IPS-15b (cell line): Measurements from ENCODE around the gene SRPK3.

Experiments
- H3K27me3 ChIP-seq: one replicate; pipeline ENCODE4 v1.6.1; 2013; ENCODE audit warnings: low read length; ENCODE audit not compliant: control insufficient read depth, insufficient read depth
- H3K36me3 ChIP-seq: one replicate; pipeline ENCODE4 v1.6.1; 2013; ENCODE audit warnings: low read length; ENCODE audit not compliant: control insufficient read depth, insufficient read depth
- H3K4me1 ChIP-seq: one replicate; pipeline ENCODE4 v1.6.1; 2013; ENCODE audit warnings: mild to moderate bottlenecking, low read length; ENCODE audit not compliant: control insufficient read depth, insufficient read depth
- H3K4me3 ChIP-seq: one replicate; pipeline ENCODE4 v1.5.1; 2013; ENCODE audit warnings: low read depth, low read length
- H3K9ac ChIP-seq: one replicate; pipeline ENCODE4 v1.6.1; 2013; ENCODE audit warnings: low read depth, mild to moderate bottlenecking, low read length
- H3K9me3 ChIP-seq: one replicate; pipeline ENCODE4 v1.6.1; 2013; ENCODE audit warnings: mild to moderate bottlenecking, low read length; ENCODE audit not compliant: control insufficient read depth, insufficient read depth

SRPK3 gene

GRCh38 chrX:153767674-153768055 lies 13.2 kb upstream of the SRPK3 start:
- no peaks in the 10 kb centered on the region for H3K27me3 ChIP-seq
- no peak overlapping the region for H3K4me3 ChIP-seq
- no peak overlapping the region for H3K9ac ChIP-seq
- peaks cover 5% of the 10 kb centered on the region for H3K9me3 ChIP-seq
- H3K36me3 ChIP-seq, result no peaks in the 10 kb centered on the region
- no peaks in the 10 kb centered on the region for H3K4me1 ChIP-seq

GRCh38 chrX:153768311-153769157 lies 12.3 kb upstream of the SRPK3 start:
- Histone ChIP-seq H3K4me3 (no peak overlapping the region), H3K27me3 (no peaks in the 10 kb centered on the region), H3K36me3 (no peaks in the 10 kb centered on the region), H3K4me1 (no peaks in the 10 kb centered on the region), H3K9ac (no peak overlapping the region), H3K9me3 (no peaks in the 10 kb centered on the region)

- no peak overlapping the region for H3K9ac ChIP-seq
- H3K4me3 ChIP-seq, result no peak overlapping the region
- no peaks in the 10 kb centered on the region for H3K9me3 ChIP-seq
- H3K27me3 ChIP-seq, result no peaks in the 10 kb centered on the region
- H3K36me3 ChIP-seq, result no peaks in the 10 kb centered on the region
- no peaks in the 10 kb centered on the region for H3K4me1 ChIP-seq
These were observed 11.5 kb upstream of the SRPK3 start for GRCh38 chrX:153769158-153769864.

GRCh38 chrX:153769865-153770600 lies 10.8 kb upstream of the SRPK3 start:
- no peaks in the 10 kb centered on the region for H3K27me3 ChIP-seq
- no peak overlapping the region for H3K4me3 ChIP-seq
- no peak overlapping the region for H3K9ac ChIP-seq
- H3K9me3 ChIP-seq, result no peaks in the 10 kb centered on the region
- no peaks in the 10 kb centered on the region for H3K36me3 ChIP-seq
- H3K4me1 ChIP-seq, result no peaks in the 10 kb centered on the region

GRCh38 chrX:153770601-153771414 lies 10.0 kb upstream of the SRPK3 start:
- Histone ChIP-seq H3K9ac (no peak overlapping the region), H3K4me3 (no peak overlapping the region), H3K9me3 (no peaks in the 10 kb centered on the region), H3K4me1 (no peaks in the 10 kb centered on the region), H3K36me3 (no peaks in the 10 kb centered on the region), H3K27me3 (no peaks in the 10 kb centered on the region)

GRCh38 chrX:153771415-153772315 lies 9.2 kb upstream of the SRPK3 start:
- H3K4me1 ChIP-seq, result no peaks in the 10 kb centered on the region
- H3K36me3 ChIP-seq, result no peaks in the 10 kb centered on the region
- no peak overlapping the region for H3K9ac ChIP-seq
- H3K9me3 ChIP-seq, result no peaks in the 10 kb centered on the region
- H3K27me3 ChIP-seq, result no peaks in the 10 kb centered on the region
- no peak overlapping the region for H3K4me3 ChIP-seq

GRCh38 chrX:153772316-153773217 lies 8.3 kb upstream of the SRPK3 start:
- Histone ChIP-seq H3K4me1 (no peaks in the 10 kb centered on the region), H3K4me3 (no peak overlapping the region), H3K36me3 (no peaks in the 10 kb centered on the region), H3K9ac (no peak overlapping the region), H3K9me3 (no peaks in the 10 kb centered on the region), H3K27me3 (no peaks in the 10 kb centered on the region)

GRCh38 chrX:153773218-153773611 lies 7.6 kb upstream of the SRPK3 start:
- Histone ChIP-seq H3K9me3 (no peaks in the 10 kb centered on the region), H3K4me3 (no peak overlapping the region), H3K9ac (no peak overlapping the region)

GRCh38 chrX:153773741-153774575 lies 6.9 kb upstream of the SRPK3 start:
- Histone ChIP-seq H3K27me3 (no peaks in the 10 kb centered on the region), H3K4me1 (no peaks in the 10 kb centered on the region), H3K4me3 (no peak overlapping the region), H3K9me3 (no peaks in the 10 kb centered on the region), H3K36me3 (no peaks in the 10 kb centered on the region), H3K9ac (no peak overlapping the region)

More at GRCh38 chrX:153773218-153773611, 7.6 kb upstream of the SRPK3 start:
- Histone ChIP-seq H3K4me1 (no peaks in the 10 kb centered on the region), H3K27me3 (no peaks in the 10 kb centered on the region), H3K36me3 (no peaks in the 10 kb centered on the region)
